Measurements from ENCODE around the gene GPC1. TPM values are rescaled to one million over a fixed set of nuclear protein-coding genes. Genes with fewer than 3 reads are reported as not detected.

Gene GPC1
- total RNA-seq, 1 donor from 2014 or later: 89.9 TPM

DNA sequence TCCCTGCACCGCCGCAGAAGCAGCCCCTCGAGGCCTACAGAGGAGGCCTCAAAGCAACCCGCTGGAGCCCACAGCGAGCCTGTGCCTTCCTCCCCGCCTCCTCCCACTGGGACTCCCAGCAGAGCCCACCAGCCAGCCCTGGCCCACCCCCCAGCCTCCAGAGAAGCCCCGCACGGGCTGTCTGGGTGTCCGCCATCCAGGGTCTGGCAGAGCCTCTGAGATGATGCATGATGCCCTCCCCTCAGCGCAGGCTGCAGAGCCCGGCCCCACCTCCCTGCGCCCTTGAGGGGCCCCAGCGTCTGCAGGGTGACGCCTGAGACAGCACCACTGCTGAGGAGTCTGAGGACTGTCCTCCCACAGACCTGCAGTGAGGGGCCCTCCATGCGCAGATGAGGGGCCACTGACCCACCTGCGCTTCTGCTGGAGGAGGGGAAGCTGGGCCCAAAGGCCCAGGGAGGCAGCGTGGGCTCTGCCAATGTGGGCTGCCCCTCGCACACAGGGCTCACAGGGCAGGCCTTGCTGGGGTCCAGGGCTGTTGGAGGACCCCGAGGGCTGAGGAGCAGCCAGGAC lies 31.2 kb downstream of the GPC1 start:
- no peaks in the 10 kb centered on the region for H3K27me3 Mint-ChIP-seq (ENCODE audit: low read depth)
- TF ChIP-seq, protein P1, sequence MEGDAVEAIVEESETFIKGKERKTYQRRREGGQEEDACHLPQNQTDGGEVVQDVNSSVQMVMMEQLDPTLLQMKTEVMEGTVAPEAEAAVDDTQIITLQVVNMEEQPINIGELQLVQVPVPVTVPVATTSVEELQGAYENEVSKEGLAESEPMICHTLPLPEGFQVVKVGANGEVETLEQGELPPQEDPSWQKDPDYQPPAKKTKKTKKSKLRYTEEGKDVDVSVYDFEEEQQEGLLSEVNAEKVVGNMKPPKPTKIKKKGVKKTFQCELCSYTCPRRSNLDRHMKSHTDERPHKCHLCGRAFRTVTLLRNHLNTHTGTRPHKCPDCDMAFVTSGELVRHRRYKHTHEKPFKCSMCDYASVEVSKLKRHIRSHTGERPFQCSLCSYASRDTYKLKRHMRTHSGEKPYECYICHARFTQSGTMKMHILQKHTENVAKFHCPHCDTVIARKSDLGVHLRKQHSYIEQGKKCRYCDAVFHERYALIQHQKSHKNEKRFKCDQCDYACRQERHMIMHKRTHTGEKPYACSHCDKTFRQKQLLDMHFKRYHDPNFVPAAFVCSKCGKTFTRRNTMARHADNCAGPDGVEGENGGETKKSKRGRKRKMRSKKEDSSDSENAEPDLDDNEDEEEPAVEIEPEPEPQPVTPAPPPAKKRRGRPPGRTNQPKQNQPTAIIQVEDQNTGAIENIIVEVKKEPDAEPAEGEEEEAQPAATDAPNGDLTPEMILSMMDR (conservative IDR thresholded peaks at IDR 0.05): no peak
- peaks cover 4% of the 10 kb centered on the region for H3K36me3 Mint-ChIP-seq (ENCODE audit: low read depth)
- peaks cover 19% of the 10 kb centered on the region for H3K4me1 Mint-ChIP-seq
- no peak overlapping the region for H3K27ac Mint-ChIP-seq (ENCODE audit: unreplicated experiment)
- H3K9me3 Mint-ChIP-seq: no peaks in the 10 kb centered on the region
- no peak for DNase-seq (ENCODE audit: low read depth, low spot score)
- H3K4me3 Mint-ChIP-seq: no peak overlapping the region

DNA sequence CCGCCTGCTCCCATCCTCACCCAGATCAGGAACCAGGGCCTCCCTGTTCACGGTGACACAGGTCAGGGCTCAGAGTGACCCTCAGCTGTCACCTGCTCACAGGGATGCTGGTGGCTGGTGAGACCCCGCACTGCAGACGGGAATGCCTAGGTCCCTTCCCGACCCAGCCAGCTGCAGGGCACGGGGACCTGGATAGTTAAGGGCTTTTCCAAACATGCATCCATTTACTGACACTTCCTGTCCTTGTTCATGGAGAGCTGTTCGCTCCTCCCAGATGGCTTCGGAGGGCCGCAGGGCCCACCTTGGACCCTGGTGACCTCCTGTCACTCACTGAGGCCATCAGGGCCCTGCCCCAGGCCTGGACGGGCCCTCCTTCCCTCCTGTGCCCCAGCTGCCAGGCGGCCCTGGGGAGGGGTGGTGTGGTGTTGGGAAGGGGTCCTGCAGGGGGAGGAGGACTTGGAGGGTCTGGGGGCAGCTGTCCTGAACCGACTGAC lies 31.7 kb downstream of the GPC1 start:
- TF ChIP-seq, protein P1 (conservative IDR thresholded peaks at IDR 0.05): no peak

DNA sequence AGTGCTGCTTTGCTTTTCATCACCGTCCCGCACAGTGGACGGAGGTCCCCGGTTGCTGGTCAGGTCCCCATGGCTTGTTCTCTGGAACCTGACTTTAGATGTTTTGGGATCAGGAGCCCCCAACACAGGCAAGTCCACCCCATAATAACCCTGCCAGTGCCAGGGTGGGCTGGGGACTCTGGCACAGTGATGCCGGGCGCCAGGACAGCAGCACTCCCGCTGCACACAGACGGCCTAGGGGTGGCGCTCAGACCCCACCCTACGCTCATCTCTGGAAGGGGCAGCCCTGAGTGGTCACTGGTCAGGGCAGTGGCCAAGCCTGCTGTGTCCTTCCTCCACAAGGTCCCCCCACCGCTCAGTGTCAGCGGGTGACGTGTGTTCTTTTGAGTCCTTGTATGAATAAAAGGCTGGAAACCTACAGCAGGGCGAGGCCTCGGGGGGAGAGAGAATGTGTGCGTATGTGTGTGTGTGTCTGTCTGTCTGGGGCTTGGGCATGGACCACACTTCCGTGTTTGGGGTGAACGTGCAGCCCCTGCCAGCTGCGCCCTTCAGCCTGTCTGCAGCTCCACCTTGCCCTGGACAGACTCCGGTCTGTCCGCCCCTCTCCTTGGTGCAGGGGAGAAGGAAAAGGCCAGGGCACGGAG lies 32.3 kb downstream of the GPC1 start:
- TF ChIP-seq, protein P1 (conservative IDR thresholded peaks at IDR 0.05): no peak

More for the DNA sequence above, 31.7 kb downstream of the GPC1 start:
- Mint-ChIP-seq H3K9me3 (no peaks in the 10 kb centered on the region), H3K4me1 (peaks cover 19% of the 10 kb centered on the region), H3K27ac (ENCODE audit: unreplicated experiment) (no peak overlapping the region), H3K27me3 (ENCODE audit: low read depth) (no peaks in the 10 kb centered on the region), H3K4me3 (peak overlapping the region; percentile 38), H3K36me3 (ENCODE audit: low read depth) (peaks cover 4% of the 10 kb centered on the region)
- DNase-seq (ENCODE audit: low read depth, low spot score): peak; percentile 10

DNA sequence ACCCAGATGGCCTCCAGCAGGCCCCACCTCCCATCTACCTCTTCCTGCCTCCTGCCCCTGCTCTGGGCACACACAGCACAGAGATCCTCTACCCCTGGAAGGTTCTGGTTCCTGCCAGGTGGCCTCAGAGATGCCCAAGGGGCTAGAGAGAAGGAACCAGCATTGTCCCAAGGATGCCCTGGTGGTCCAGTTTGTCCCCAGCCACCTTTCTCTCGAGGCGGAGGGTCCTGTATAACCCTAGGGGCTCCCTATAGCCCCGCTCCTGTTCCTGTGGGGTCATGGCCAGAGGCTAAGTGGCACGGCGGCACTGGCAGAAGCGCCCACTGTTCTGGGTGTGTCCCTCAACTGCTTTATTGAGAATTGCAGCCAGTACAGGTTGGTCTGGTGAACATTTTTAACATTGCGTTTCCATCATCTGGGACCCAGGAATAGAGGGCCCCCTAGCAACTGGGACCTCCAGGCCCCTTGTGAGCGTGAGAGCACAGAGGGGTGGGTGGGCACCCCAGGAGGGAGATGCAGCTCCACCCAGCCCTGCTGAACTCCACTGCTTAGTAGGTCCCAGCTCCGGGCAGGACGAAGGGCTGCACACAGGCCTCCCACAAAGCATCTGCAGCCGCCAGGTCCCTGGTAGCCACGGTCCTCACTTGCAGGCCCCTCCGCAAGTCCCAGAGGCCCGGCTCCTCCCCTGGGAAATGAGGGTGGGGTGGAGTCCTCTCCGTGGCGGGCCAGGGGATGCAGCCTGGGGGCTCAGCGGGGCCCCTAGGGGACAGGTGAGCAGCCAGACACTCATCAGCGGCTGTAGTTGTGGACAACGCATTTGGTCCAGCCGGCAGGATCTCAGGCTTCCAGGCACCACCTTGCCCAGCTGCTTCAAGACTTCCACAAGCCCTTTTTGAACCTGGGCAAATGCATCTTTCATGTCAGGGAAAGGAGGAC lies 33.1 kb downstream of the GPC1 start:
- H3K4me3 Mint-ChIP-seq: peak overlapping the region; percentile 10
- no peaks in the 10 kb centered on the region for H3K27me3 Mint-ChIP-seq (ENCODE audit: low read depth)
- H3K27ac Mint-ChIP-seq (ENCODE audit: unreplicated experiment): no peak overlapping the region
- H3K4me1 Mint-ChIP-seq: peaks cover 19% of the 10 kb centered on the region
- peaks cover under 1% of the 10 kb centered on the region for H3K9me3 Mint-ChIP-seq
- peaks cover 12% of the 10 kb centered on the region for H3K36me3 Mint-ChIP-seq (ENCODE audit: low read depth)
- TF ChIP-seq, protein P1 (conservative IDR thresholded peaks at IDR 0.05): no peak
- peak; percentile 1 for DNase-seq (ENCODE audit: low read depth, low spot score)

More for the DNA sequence above, 32.3 kb downstream of the GPC1 start:
- Mint-ChIP-seq H3K4me3 (peak overlapping the region; percentile 38), H3K9me3 (no peaks in the 10 kb centered on the region), H3K4me1 (peaks cover 19% of the 10 kb centered on the region), H3K36me3 (ENCODE audit: low read depth) (peaks cover 7% of the 10 kb centered on the region), H3K27me3 (ENCODE audit: low read depth) (no peaks in the 10 kb centered on the region), H3K27ac (ENCODE audit: unreplicated experiment) (no peak overlapping the region)
- DNase-seq (ENCODE audit: low read depth, low spot score): peak; percentile 1

DNA sequence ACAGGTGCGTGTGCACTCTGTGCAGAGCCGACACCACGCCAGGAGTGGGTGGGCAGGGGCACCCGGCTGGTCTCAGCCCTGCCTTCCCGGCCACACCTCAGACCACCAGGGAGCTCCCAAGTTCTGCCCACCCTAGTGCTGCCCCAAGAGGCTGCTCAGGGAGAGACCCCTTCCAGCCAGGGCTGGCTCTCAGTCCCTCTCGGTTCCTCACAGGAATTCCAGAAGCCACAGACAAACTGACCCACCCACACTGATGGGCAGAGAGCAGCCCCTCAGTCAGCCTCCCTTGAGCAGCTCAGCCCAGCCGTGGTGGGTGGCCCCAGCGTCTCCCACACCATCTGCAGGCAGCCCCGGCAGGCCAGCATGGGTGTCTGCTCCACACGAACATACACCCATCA lies 33.8 kb downstream of the GPC1 start:
- H3K4me3 Mint-ChIP-seq: peak overlapping the region; percentile 10
- peaks cover 14% of the 10 kb centered on the region for H3K36me3 Mint-ChIP-seq (ENCODE audit: low read depth)
- H3K27me3 Mint-ChIP-seq (ENCODE audit: low read depth): no peaks in the 10 kb centered on the region
- H3K27ac Mint-ChIP-seq (ENCODE audit: unreplicated experiment): no peak overlapping the region
- DNase-seq (ENCODE audit: low read depth, low spot score): peak; percentile 3
- peaks cover 4% of the 10 kb centered on the region for H3K9me3 Mint-ChIP-seq
- H3K4me1 Mint-ChIP-seq: peaks cover 19% of the 10 kb centered on the region
- TF ChIP-seq, protein P1 (conservative IDR thresholded peaks at IDR 0.05): no peak

Data from neural crest cell (in vitro differentiated cells).